Lower leg skin (tissue), 4 donors: ENCODE results near the gene MEP1A. TPM values are rescaled to one million over a fixed set of nuclear protein-coding genes. Genes with fewer than 3 reads are reported as not detected.

Experiments used
- DNase-seq, 2 donors: peaks; one replicate each; pipeline ENCODE4 v3.0.0-alpha.2; 2019; ENCODE audit warnings: low spot score in 2 of 2
- H3K4me3 ChIP-seq: fragments of 200-600 bp; sonication (generic); 2 replicates; pipeline ENCODE4 v1.5.1; 2017; ENCODE audit warnings: mild to moderate bottlenecking, low read depth; ENCODE audit not compliant: poor library complexity, severe bottlenecking
- CTCF ChIP-seq, 3 donors: fragments of 450-650 bp; IDR thresholded peaks; one replicate each; pipeline ENCODE4 v1.5.1; 2016; ENCODE audit warnings: antibody characterized with exemption in 3 of 3, mild to moderate bottlenecking in 3 of 3, moderate library complexity in 2 of 3
- POLR2A ChIP-seq, 2 donors: fragments of 450-650 bp; IDR thresholded peaks; one replicate each; pipeline ENCODE4 v1.6.1; 2016 to 2017; ENCODE audit warnings: antibody characterized with exemption in 2 of 2, mild to moderate bottlenecking in 1 of 2, moderate library complexity in 1 of 2
- WGBS, 2 donors: methylation state at CpG; one replicate each; pipeline ENCODE4 v1.1.5; 2018; 5-methylcytosine and 5-hydroxymethylcytosine counted together
- intact Hi-C: fragments of 100-400 bp; cut with DNase I; formaldehyde crosslinking; loops from one replicate; pipeline ENCODE4 v1.15.0; 2023; ENCODE audit warnings: low total_unique reads
- total RNA-seq, 4 donors: library from RNA; depleted of rRNA; stranded (reverse); fragments of >200 nt; gene quantifications; one replicate each; pipeline ENCODE4 v1.1.0, GENCODE V29; 2016

The MEP1A gene
- total RNA-seq, 4 donors from 2014 or later: not detected

- no peak overlapping the region for H3K4me3 ChIP-seq
- intact Hi-C loops: no loop called here
- no peak for TF ChIP-seq CTCF (IDR thresholded peaks at IDR 0.05)
- 66 to 73% methylated on average over 5 of the region's 5 CpGs for WGBS, 2 donors
- no peak for DNase-seq
These were observed 43.5 kb upstream of the MEP1A start for GRCh38 chr6:46749731-46750130.

- intact Hi-C loops: no loop called here
- TF ChIP-seq CTCF (IDR thresholded peaks at IDR 0.05) (no peak), POLR2A (IDR thresholded peaks at IDR 0.05) (no peak)
- 89 to 94% methylated on average over 3 of the region's 3 CpGs for WGBS, 2 donors
- no peak for DNase-seq
- H3K4me3 ChIP-seq: no peak overlapping the region
These were observed 41.5 kb upstream of the MEP1A start for GRCh38 chr6:46751658-46752057.

- DNase-seq: no peak
- WGBS, 2 donors: 33 to 39% methylated on average over 1 of the region's 1 CpG
- no peak for TF ChIP-seq POLR2A (IDR thresholded peaks at IDR 0.05)
- no peak for TF ChIP-seq CTCF (IDR thresholded peaks at IDR 0.05)
- H3K4me3 ChIP-seq: no peak overlapping the region
- intact Hi-C loops: no loop called here
These were observed 37.3 kb upstream of the MEP1A start for GRCh38 chr6:46755865-46756264.

GRCh38 chr6:46756469-46757213 lies 36.5 kb upstream of the MEP1A start:
- no peak overlapping the region for H3K4me3 ChIP-seq
- intact Hi-C loops: no loop called here
- no peak for TF ChIP-seq CTCF (IDR thresholded peaks at IDR 0.05)
- no peak for TF ChIP-seq POLR2A (IDR thresholded peaks at IDR 0.05)
- DNase-seq: no peak
- WGBS, 2 donors: 52 to 58% methylated on average over 7 of the region's 7 CpGs

GRCh38 chr6:46757214-46757596 lies 36.0 kb upstream of the MEP1A start:
- no peak for DNase-seq
- intact Hi-C loops: no loop called here
- WGBS, 2 donors: 70 to 74% methylated on average over 2 of the region's 2 CpGs
- no peak overlapping the region for H3K4me3 ChIP-seq
- no peak for TF ChIP-seq POLR2A (IDR thresholded peaks at IDR 0.05)
- TF ChIP-seq CTCF (IDR thresholded peaks at IDR 0.05): no peak
